Uterus (tissue), 4 donors: ENCODE results near the gene FADS1. TPM values are rescaled to one million over a fixed set of nuclear protein-coding genes. Genes with fewer than 3 reads are reported as not detected.

Source experiments
- DNase-seq, 2 donors: peaks; one replicate each; pipeline ENCODE4 v3.0.0-alpha.2; 2019 to 2020
- H3K27ac ChIP-seq, 2 donors: fragments of 200-600 bp; sonication (generic); 1 replicate in 1 of 2; 2 replicates in 1 of 2; pipeline ENCODE4 v1.5.1; 2016 to 2018
- H3K27me3 ChIP-seq, 2 donors: fragments of 200-600 bp; sonication (generic); one replicate each; pipeline ENCODE4 v1.5.1; 2018 to 2019; ENCODE audit warnings: control low read depth in 1 of 2
- H3K36me3 ChIP-seq, 2 donors: fragments of 200-600 bp; sonication (generic); one replicate each; pipeline ENCODE4 v1.5.1; 2019; ENCODE audit warnings: control low read depth in 1 of 2
- H3K4me1 ChIP-seq, 2 donors: fragments of 200-600 bp; sonication (generic); one replicate each; pipeline ENCODE4 v1.5.1; 2018 to 2019; ENCODE audit warnings: control low read depth in 1 of 2
- H3K4me3 ChIP-seq, 2 donors: fragments of 200-600 bp; sonication (generic); 1 replicate in 1 of 2; 2 replicates in 1 of 2; pipeline ENCODE4 v1.5.1; 2018 to 2019; ENCODE audit warnings: mild to moderate bottlenecking in 1 of 2
- H3K9me3 ChIP-seq, 2 donors: fragments of 200-600 bp; sonication (generic); one replicate each; pipeline ENCODE4 v1.5.1; 2019; ENCODE audit warnings: control low read depth in 1 of 2
- POLR2A ChIP-seq, 2 donors: fragments of 450-650 bp; IDR thresholded peaks; one replicate each; pipeline ENCODE4 v1.6.1; 2016; ENCODE audit warnings: antibody characterized with exemption in 2 of 2, mild to moderate bottlenecking in 1 of 2, moderate library complexity in 1 of 2
- intact Hi-C: fragments of 100-400 bp; cut with DNase I; formaldehyde crosslinking; loops from one replicate; pipeline ENCODE4 v1.15.1; 2023; ENCODE audit warnings: low total_unique reads
- total RNA-seq, 4 donors: library from RNA; depleted of rRNA in 3 of 4; stranded (reverse); fragments of >200 nt in 3 of 4; gene quantifications; one replicate each; pipeline versions ENCODE4 v1.1.0 to v1.2.4, GENCODE V29; 2014 to 2023
- TF ChIP-seq, protein P1 (sequence below), 4 experiments: fragments of 200-600 bp in 2 of 4; fragments of 450-650 bp in 2 of 4; sonication (generic) in 2 of 4; IDR thresholded peaks; one replicate each; pipeline ENCODE4 v1.5.1; 2016 to 2019; ENCODE audit warnings: antibody characterized with exemption in 4 of 4, mild to moderate bottlenecking in 2 of 4, moderate library complexity in 1 of 4
- donor health status: DM: yes; HTN: yes; CAD: no.

The FADS1 gene
- total RNA-seq, 4 donors from 2014 or later: 23.8 to 57.1 (median 38.3) TPM

- no peak for DNase-seq
- H3K36me3 ChIP-seq: no peaks in the 10 kb centered on the region
- no peak overlapping the region for H3K27ac ChIP-seq
- intact Hi-C loops: no loop called here
- H3K4me1 ChIP-seq: no peaks in the 10 kb centered on the region
- no peaks in the 10 kb centered on the region for H3K9me3 ChIP-seq
- TF ChIP-seq POLR2A (IDR thresholded peaks at IDR 0.05): no peak
- TF ChIP-seq, protein P1, sequence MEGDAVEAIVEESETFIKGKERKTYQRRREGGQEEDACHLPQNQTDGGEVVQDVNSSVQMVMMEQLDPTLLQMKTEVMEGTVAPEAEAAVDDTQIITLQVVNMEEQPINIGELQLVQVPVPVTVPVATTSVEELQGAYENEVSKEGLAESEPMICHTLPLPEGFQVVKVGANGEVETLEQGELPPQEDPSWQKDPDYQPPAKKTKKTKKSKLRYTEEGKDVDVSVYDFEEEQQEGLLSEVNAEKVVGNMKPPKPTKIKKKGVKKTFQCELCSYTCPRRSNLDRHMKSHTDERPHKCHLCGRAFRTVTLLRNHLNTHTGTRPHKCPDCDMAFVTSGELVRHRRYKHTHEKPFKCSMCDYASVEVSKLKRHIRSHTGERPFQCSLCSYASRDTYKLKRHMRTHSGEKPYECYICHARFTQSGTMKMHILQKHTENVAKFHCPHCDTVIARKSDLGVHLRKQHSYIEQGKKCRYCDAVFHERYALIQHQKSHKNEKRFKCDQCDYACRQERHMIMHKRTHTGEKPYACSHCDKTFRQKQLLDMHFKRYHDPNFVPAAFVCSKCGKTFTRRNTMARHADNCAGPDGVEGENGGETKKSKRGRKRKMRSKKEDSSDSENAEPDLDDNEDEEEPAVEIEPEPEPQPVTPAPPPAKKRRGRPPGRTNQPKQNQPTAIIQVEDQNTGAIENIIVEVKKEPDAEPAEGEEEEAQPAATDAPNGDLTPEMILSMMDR (IDR thresholded peaks at IDR 0.05): no peak
- H3K4me3 ChIP-seq: no peak overlapping the region
- no peaks in the 10 kb centered on the region for H3K27me3 ChIP-seq
Measured at GRCh38 chr11:61854966-61855714, 38.3 kb upstream of the FADS1 start.

GRCh38 chr11:61854206-61854895 is 37.5 kb upstream of the FADS1 start:
- Histone ChIP-seq H3K4me1 (no peaks in the 10 kb centered on the region), H3K9me3 (no peaks in the 10 kb centered on the region), H3K27me3 (no peaks in the 10 kb centered on the region), H3K27ac (no peak overlapping the region), H3K36me3 (no peaks in the 10 kb centered on the region), H3K4me3 (no peak overlapping the region)
- TF ChIP-seq, protein P1 (IDR thresholded peaks at IDR 0.05): no peak
- TF ChIP-seq POLR2A (IDR thresholded peaks at IDR 0.05): no peak
- DNase-seq: no peak
- intact Hi-C loops: no loop called here

- H3K27me3 ChIP-seq: no peaks in the 10 kb centered on the region
- no peak overlapping the region for H3K4me3 ChIP-seq
- no peaks in the 10 kb centered on the region for H3K4me1 ChIP-seq
- no peak overlapping the region for H3K27ac ChIP-seq
- H3K9me3 ChIP-seq: no peaks in the 10 kb centered on the region
- TF ChIP-seq, protein P1 (IDR thresholded peaks at IDR 0.05): no peak
- no peak for TF ChIP-seq POLR2A (IDR thresholded peaks at IDR 0.05)
- intact Hi-C loops: no loop called here
- no peaks in the 10 kb centered on the region for H3K36me3 ChIP-seq
- no peak for DNase-seq
Measured at GRCh38 chr11:61853698-61854169, 36.9 kb upstream of the FADS1 start.

GRCh38 chr11:61851900-61852295 is 35.1 kb upstream of the FADS1 start:
- no peaks in the 10 kb centered on the region for H3K36me3 ChIP-seq
- no peaks in the 10 kb centered on the region for H3K4me1 ChIP-seq
- DNase-seq: no peak
- no peak overlapping the region for H3K27ac ChIP-seq
- no peaks in the 10 kb centered on the region for H3K9me3 ChIP-seq
- TF ChIP-seq POLR2A (IDR thresholded peaks at IDR 0.05): no peak
- TF ChIP-seq, protein P1 (IDR thresholded peaks at IDR 0.05): no peak
- H3K27me3 ChIP-seq: no peaks in the 10 kb centered on the region
- no peak overlapping the region for H3K4me3 ChIP-seq
- intact Hi-C loops: no loop called here
